Activated naive CD4-positive, alpha-beta T cell treated with anti-CD3 and anti-CD28 coated beads, Interleukin-2, amount 50 U/mL, for 24 hours (primary cell): ENCODE measurements around the gene PAX3.

Source experiments
- H3K27ac Mint-ChIP-seq: one replicate; pipeline ENCODE4 v1.8.0; 2021; ENCODE audit warnings: mild to moderate bottlenecking, mixed read lengths
- H3K27me3 Mint-ChIP-seq: one replicate; pipeline ENCODE4 v1.8.0; 2021; ENCODE audit warnings: mixed read lengths
- H3K36me3 Mint-ChIP-seq: one replicate; pipeline ENCODE4 v1.8.0; 2021; ENCODE audit warnings: mixed read lengths
- H3K4me1 Mint-ChIP-seq: one replicate; pipeline ENCODE4 v1.8.0; 2021; ENCODE audit warnings: mixed read lengths
- H3K4me3 Mint-ChIP-seq: one replicate; pipeline ENCODE4 v1.8.0; 2021; ENCODE audit warnings: mild to moderate bottlenecking, mixed read lengths
- H3K9me3 Mint-ChIP-seq: one replicate; pipeline ENCODE4 v1.8.0; 2021; ENCODE audit warnings: mixed read lengths

PAX3 gene

GRCh38 chr2:222271854-222272253, 26.9 kb downstream of the PAX3 start:
- Mint-ChIP-seq H3K4me1 (no peaks in the 10 kb centered on the region), H3K9me3 (no peaks in the 10 kb centered on the region), H3K36me3 (no peaks in the 10 kb centered on the region), H3K27ac (no peak overlapping the region), H3K4me3 (no peak overlapping the region), H3K27me3 (peaks cover 14% of the 10 kb centered on the region)

GRCh38 chr2:222270396-222270795, 28.4 kb downstream of the PAX3 start:
- H3K36me3 Mint-ChIP-seq: no peaks in the 10 kb centered on the region
- peaks cover 14% of the 10 kb centered on the region for H3K27me3 Mint-ChIP-seq
- H3K27ac Mint-ChIP-seq: no peak overlapping the region
- H3K4me1 Mint-ChIP-seq: no peaks in the 10 kb centered on the region
- H3K4me3 Mint-ChIP-seq: no peak overlapping the region
- no peaks in the 10 kb centered on the region for H3K9me3 Mint-ChIP-seq

GRCh38 chr2:222269132-222269531, 29.7 kb downstream of the PAX3 start:
- Mint-ChIP-seq H3K9me3 (no peaks in the 10 kb centered on the region), H3K36me3 (no peaks in the 10 kb centered on the region), H3K27me3 (peaks cover 11% of the 10 kb centered on the region)

GRCh38 chr2:222268311-222268990, 30.3 kb downstream of the PAX3 start:
- Mint-ChIP-seq H3K4me1 (no peaks in the 10 kb centered on the region), H3K27me3 (peaks cover 8% of the 10 kb centered on the region), H3K9me3 (no peaks in the 10 kb centered on the region), H3K36me3 (no peaks in the 10 kb centered on the region), H3K27ac (no peak overlapping the region), H3K4me3 (no peak overlapping the region)

More at GRCh38 chr2:222269132-222269531, 29.7 kb downstream of the PAX3 start:
- no peak overlapping the region for H3K4me3 Mint-ChIP-seq
- no peak overlapping the region for H3K27ac Mint-ChIP-seq
- H3K4me1 Mint-ChIP-seq: no peaks in the 10 kb centered on the region

- H3K27ac Mint-ChIP-seq: no peak overlapping the region
- H3K9me3 Mint-ChIP-seq: no peaks in the 10 kb centered on the region
- no peaks in the 10 kb centered on the region for H3K36me3 Mint-ChIP-seq
- H3K4me1 Mint-ChIP-seq: no peaks in the 10 kb centered on the region
- H3K4me3 Mint-ChIP-seq: no peak overlapping the region
- peaks cover 8% of the 10 kb centered on the region for H3K27me3 Mint-ChIP-seq
Observed at GRCh38 chr2:222264791-222265320, 33.9 kb downstream of the PAX3 start.

- H3K27ac Mint-ChIP-seq: no peak overlapping the region
- peaks cover 5% of the 10 kb centered on the region for H3K27me3 Mint-ChIP-seq
- H3K4me3 Mint-ChIP-seq: no peak overlapping the region
- no peaks in the 10 kb centered on the region for H3K9me3 Mint-ChIP-seq
- no peaks in the 10 kb centered on the region for H3K4me1 Mint-ChIP-seq
- no peaks in the 10 kb centered on the region for H3K36me3 Mint-ChIP-seq
Observed at GRCh38 chr2:222261504-222261903, 37.3 kb downstream of the PAX3 start.

- H3K27ac Mint-ChIP-seq: no peak overlapping the region
- H3K9me3 Mint-ChIP-seq: no peaks in the 10 kb centered on the region
- H3K36me3 Mint-ChIP-seq: no peaks in the 10 kb centered on the region
- H3K27me3 Mint-ChIP-seq: peaks cover 7% of the 10 kb centered on the region
- no peaks in the 10 kb centered on the region for H3K4me1 Mint-ChIP-seq
- H3K4me3 Mint-ChIP-seq: no peak overlapping the region
Observed at GRCh38 chr2:222257645-222258044, 41.2 kb downstream of the PAX3 start.

GRCh38 chr2:222256250-222256649, 42.5 kb downstream of the PAX3 start:
- Mint-ChIP-seq H3K36me3 (no peaks in the 10 kb centered on the region), H3K27ac (no peak overlapping the region), H3K9me3 (no peaks in the 10 kb centered on the region), H3K4me3 (no peak overlapping the region), H3K27me3 (peaks cover 7% of the 10 kb centered on the region), H3K4me1 (no peaks in the 10 kb centered on the region)

GRCh38 chr2:222255090-222255489, 43.7 kb downstream of the PAX3 start:
- no peaks in the 10 kb centered on the region for H3K4me1 Mint-ChIP-seq
- no peak overlapping the region for H3K27ac Mint-ChIP-seq
- H3K9me3 Mint-ChIP-seq: no peaks in the 10 kb centered on the region
- no peak overlapping the region for H3K4me3 Mint-ChIP-seq
- H3K36me3 Mint-ChIP-seq: no peaks in the 10 kb centered on the region
- H3K27me3 Mint-ChIP-seq: peaks cover 7% of the 10 kb centered on the region

GRCh38 chr2:222250313-222250712, 48.5 kb downstream of the PAX3 start:
- H3K36me3 Mint-ChIP-seq: no peaks in the 10 kb centered on the region
- H3K9me3 Mint-ChIP-seq: peaks cover 2% of the 10 kb centered on the region
- H3K4me3 Mint-ChIP-seq: no peak overlapping the region
- H3K27me3 Mint-ChIP-seq: no peaks in the 10 kb centered on the region
- no peaks in the 10 kb centered on the region for H3K4me1 Mint-ChIP-seq
- no peak overlapping the region for H3K27ac Mint-ChIP-seq

GRCh38 chr2:222249444-222249843, 49.4 kb downstream of the PAX3 start:
- Mint-ChIP-seq H3K27me3 (peaks cover 2% of the 10 kb centered on the region), H3K27ac (no peak overlapping the region), H3K36me3 (no peaks in the 10 kb centered on the region), H3K4me1 (no peaks in the 10 kb centered on the region), H3K9me3 (peaks cover 4% of the 10 kb centered on the region), H3K4me3 (no peak overlapping the region)

- no peaks in the 10 kb centered on the region for H3K36me3 Mint-ChIP-seq
Observed at GRCh38 chr2:222248818-222249217, 50.0 kb downstream of the PAX3 start.

GRCh38 chr2:222248256-222248655, 50.5 kb downstream of the PAX3 start:
- Mint-ChIP-seq H3K27me3 (peaks cover 4% of the 10 kb centered on the region), H3K9me3 (peaks cover 10% of the 10 kb centered on the region), H3K36me3 (no peaks in the 10 kb centered on the region), H3K27ac (no peak overlapping the region), H3K4me3 (no peak overlapping the region), H3K4me1 (no peaks in the 10 kb centered on the region)

More at GRCh38 chr2:222248818-222249217, 50.0 kb downstream of the PAX3 start:
- Mint-ChIP-seq H3K9me3 (peaks cover 6% of the 10 kb centered on the region), H3K27ac (no peak overlapping the region), H3K4me3 (no peak overlapping the region), H3K4me1 (no peaks in the 10 kb centered on the region), H3K27me3 (peaks cover 2% of the 10 kb centered on the region)

GRCh38 chr2:222242532-222242931, 56.3 kb downstream of the PAX3 start:
- no peaks in the 10 kb centered on the region for H3K36me3 Mint-ChIP-seq
- H3K4me3 Mint-ChIP-seq: no peak overlapping the region
- H3K4me1 Mint-ChIP-seq: no peaks in the 10 kb centered on the region
- peaks cover 22% of the 10 kb centered on the region for H3K27me3 Mint-ChIP-seq
- H3K27ac Mint-ChIP-seq: no peak overlapping the region
- H3K9me3 Mint-ChIP-seq: peaks cover 10% of the 10 kb centered on the region

GRCh38 chr2:222241128-222241870, 57.5 kb downstream of the PAX3 start:
- no peak overlapping the region for H3K27ac Mint-ChIP-seq
- H3K27me3 Mint-ChIP-seq: peaks cover 22% of the 10 kb centered on the region
- peaks cover 10% of the 10 kb centered on the region for H3K9me3 Mint-ChIP-seq
- no peak overlapping the region for H3K4me3 Mint-ChIP-seq
- no peaks in the 10 kb centered on the region for H3K4me1 Mint-ChIP-seq
- no peaks in the 10 kb centered on the region for H3K36me3 Mint-ChIP-seq

- Mint-ChIP-seq H3K27ac (no peak overlapping the region), H3K36me3 (no peaks in the 10 kb centered on the region), H3K27me3 (peaks cover 22% of the 10 kb centered on the region), H3K4me3 (no peak overlapping the region), H3K4me1 (no peaks in the 10 kb centered on the region), H3K9me3 (peaks cover 10% of the 10 kb centered on the region)
Observed at GRCh38 chr2:222240676-222241049, 58.1 kb downstream of the PAX3 start.
